Activated CD8-positive, alpha-beta memory T cell treated with anti-CD3 and anti-CD28 coated beads for 24 hours (primary cell): ENCODE measurements around the gene PSENEN.
"Not testable (repeated sequence)": the region's sequence is repeated elsewhere in the genome, so short reads cannot be mapped to it uniquely, and the experiment has no call there.

ENCODE experiments used
- DNase-seq: peaks from one replicate; pipeline ENCODE4 v3.0.0-alpha.2; 2020

PSENEN gene

GRCh38 chr19:35718345-35719041, 27.0 kb upstream of the PSENEN start:
- DNase-seq, result peak; percentile 88

GRCh38 chr19:35719402-35720162, 25.9 kb upstream of the PSENEN start:
- no peak for DNase-seq

- DNase-seq, result no peak
Measured at GRCh38 chr19:35720163-35720524, 25.3 kb upstream of the PSENEN start.

GRCh38 chr19:35720648-35721047, 24.8 kb upstream of the PSENEN start:
- DNase-seq, result no peak

- DNase-seq, result no peak
Measured at GRCh38 chr19:35721374-35721773, 24.1 kb upstream of the PSENEN start.

GRCh38 chr19:35722461-35722860, 23.0 kb upstream of the PSENEN start:
- no peak for DNase-seq

- DNase-seq, result no peak
Measured at GRCh38 chr19:35722897-35723296, 22.6 kb upstream of the PSENEN start.

- no peak for DNase-seq
Measured at GRCh38 chr19:35723671-35724070, 21.8 kb upstream of the PSENEN start.

- DNase-seq, result not testable (repeated sequence)
Measured at GRCh38 chr19:35724132-35724531, 21.3 kb upstream of the PSENEN start.

GRCh38 chr19:35724560-35724959, 20.9 kb upstream of the PSENEN start:
- DNase-seq, result no peak

GRCh38 chr19:35725216-35725861, 20.1 kb upstream of the PSENEN start:
- DNase-seq, result no peak

GRCh38 chr19:35727053-35727955, 18.1 kb upstream of the PSENEN start:
- no peak for DNase-seq

- no peak for DNase-seq
Measured at GRCh38 chr19:35727956-35728706, 17.3 kb upstream of the PSENEN start.

GRCh38 chr19:35729021-35729420, 16.4 kb upstream of the PSENEN start:
- no peak for DNase-seq

- no peak for DNase-seq
Measured at GRCh38 chr19:35729763-35730162, 15.7 kb upstream of the PSENEN start.

GRCh38 chr19:35730326-35730725, 15.1 kb upstream of the PSENEN start:
- no peak for DNase-seq

- DNase-seq, result no peak
Measured at GRCh38 chr19:35731353-35731752, 14.1 kb upstream of the PSENEN start.

GRCh38 chr19:35731779-35732405, 13.6 kb upstream of the PSENEN start:
- no peak for DNase-seq

- no peak for DNase-seq
Measured at GRCh38 chr19:35732540-35733179, 12.8 kb upstream of the PSENEN start.

- DNase-seq, result no peak
Measured at GRCh38 chr19:35733180-35734125, 12.0 kb upstream of the PSENEN start.
